GM06990 (cell line): ENCODE results near the gene OPTC.

Experiments used
- DNase-seq: peaks from one replicate; pipeline ENCODE4 v3.0.0-alpha.2; 2011; ENCODE audit not compliant: insufficient read length; ENCODE audit errors: extremely low read depth
- H3K27me3 ChIP-seq: replicated peaks from 2 replicates; pipeline ENCODE4 v1.6.0; 2011; ENCODE audit warnings: low read length; ENCODE audit not compliant: control insufficient read depth, insufficient read depth
- H3K36me3 ChIP-seq: 2 replicates; pipeline ENCODE4 v1.5.1; 2011; ENCODE audit warnings: low read length; ENCODE audit not compliant: control insufficient read depth, insufficient read depth
- H3K4me3 ChIP-seq: replicated peaks from 2 replicates; pipeline ENCODE4 v1.5.1; 2011; ENCODE audit warnings: low read depth, mild to moderate bottlenecking, control low read depth, low read length
- CTCF ChIP-seq: IDR thresholded peaks from 2 replicates; pipeline ENCODE4 v1.5.1; 2011; ENCODE audit warnings: low read length, control low read depth, mild to moderate bottlenecking, inconsistent platforms; ENCODE audit not compliant: insufficient read depth, poor library complexity, severe bottlenecking

Gene OPTC

DNA sequence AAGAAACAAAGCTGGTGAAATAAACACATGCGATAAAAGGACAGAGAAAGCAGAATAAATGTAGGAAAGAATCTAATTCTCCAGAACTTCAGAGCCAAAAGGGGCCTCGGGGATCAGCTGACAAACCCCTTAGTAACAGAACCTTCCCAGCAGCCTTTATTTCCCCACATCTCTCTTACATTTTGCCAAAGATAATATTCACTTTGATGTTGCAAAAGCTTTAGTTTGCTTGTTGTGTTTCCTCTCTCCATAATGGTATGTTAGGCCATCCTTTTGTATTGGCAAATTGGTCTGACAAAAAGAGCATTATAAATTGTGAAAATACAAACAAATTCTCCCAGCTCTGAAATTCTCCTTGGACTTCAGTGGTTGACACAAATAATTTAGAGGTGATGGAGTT, 54.9 kb downstream of the OPTC start:
- H3K4me3 ChIP-seq, result no peak overlapping the region
- H3K27me3 ChIP-seq, result no peaks in the 10 kb centered on the region
- TF ChIP-seq CTCF, result no peak
- no peaks in the 10 kb centered on the region for H3K36me3 ChIP-seq
- DNase-seq, result no peak

DNA sequence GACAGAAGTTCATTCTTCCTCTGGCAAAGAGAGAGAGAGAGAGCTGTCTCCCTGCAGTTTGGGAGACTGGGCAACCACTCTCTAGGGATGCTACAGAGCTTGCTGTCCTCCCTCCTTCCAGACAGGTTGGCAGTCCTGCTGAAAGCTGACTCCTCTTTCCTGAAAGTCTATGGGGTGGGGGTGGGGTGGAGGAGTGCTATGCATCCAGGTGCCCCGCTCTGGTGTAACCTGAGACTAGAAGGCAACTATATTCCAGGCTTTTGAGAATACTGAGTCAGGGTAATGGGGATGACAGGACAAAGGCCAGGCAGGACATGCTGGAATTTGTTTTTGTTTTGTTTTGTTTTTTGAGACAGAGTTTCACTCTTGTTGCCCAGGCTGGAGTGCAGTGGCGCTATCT, 55.4 kb downstream of the OPTC start:
- no peak for DNase-seq

GRCh38 chr1:203550846-203551245, 56.9 kb downstream of the OPTC start:
- H3K27me3 ChIP-seq, result no peaks in the 10 kb centered on the region
- no peak for TF ChIP-seq CTCF

More for the DNA sequence above, 55.4 kb downstream of the OPTC start:
- Histone ChIP-seq H3K27me3 (no peaks in the 10 kb centered on the region), H3K36me3 (no peaks in the 10 kb centered on the region), H3K4me3 (no peak overlapping the region)
- no peak for TF ChIP-seq CTCF

GRCh38 chr1:203551550-203551949, 57.6 kb downstream of the OPTC start:
- Histone ChIP-seq H3K27me3 (no peaks in the 10 kb centered on the region), H3K36me3 (no peaks in the 10 kb centered on the region), H3K4me3 (no peak overlapping the region)
- no peak for TF ChIP-seq CTCF
- DNase-seq, result no peak

More at GRCh38 chr1:203550846-203551245, 56.9 kb downstream of the OPTC start:
- Histone ChIP-seq H3K4me3 (no peak overlapping the region), H3K36me3 (no peaks in the 10 kb centered on the region)
- DNase-seq, result no peak

DNA sequence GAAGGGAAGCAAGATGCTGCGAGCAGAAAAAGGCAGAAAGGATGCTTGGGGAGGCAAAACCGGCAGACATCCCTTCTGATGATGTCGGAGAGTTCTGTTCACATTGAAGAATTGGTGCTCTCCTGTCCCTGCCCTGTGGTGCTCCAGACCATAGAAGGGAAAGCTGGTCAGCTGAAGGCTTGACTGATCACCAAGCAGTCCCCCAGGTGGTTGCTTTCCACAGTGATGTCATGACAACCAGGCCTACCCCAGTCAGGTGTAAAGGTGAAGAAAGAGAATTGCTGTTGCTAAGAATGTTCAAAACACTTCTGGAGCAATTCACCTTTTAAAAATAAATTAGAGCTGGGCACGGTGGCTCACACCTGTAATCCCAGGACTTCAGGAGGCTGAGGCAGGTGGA, 59.5 kb downstream of the OPTC start:
- no peak for DNase-seq
- no peaks in the 10 kb centered on the region for H3K27me3 ChIP-seq
- no peak overlapping the region for H3K4me3 ChIP-seq
- TF ChIP-seq CTCF, result no peak
- no peaks in the 10 kb centered on the region for H3K36me3 ChIP-seq

GRCh38 chr1:203554071-203554470, 60.1 kb downstream of the OPTC start:
- no peak for DNase-seq
- H3K27me3 ChIP-seq, result no peaks in the 10 kb centered on the region
- H3K36me3 ChIP-seq, result no peaks in the 10 kb centered on the region
- H3K4me3 ChIP-seq, result no peak overlapping the region
- TF ChIP-seq CTCF, result no peak
